ENCODE data around the gene MAPKBP1. TPM values are rescaled to one million over a fixed set of nuclear protein-coding genes. Genes with fewer than 3 reads are reported as not detected.

The MAPKBP1 gene
- total and polyA plus RNA-seq, 8 donors, result 8.8 to 41.5 (median 16.8) TPM

DNA sequence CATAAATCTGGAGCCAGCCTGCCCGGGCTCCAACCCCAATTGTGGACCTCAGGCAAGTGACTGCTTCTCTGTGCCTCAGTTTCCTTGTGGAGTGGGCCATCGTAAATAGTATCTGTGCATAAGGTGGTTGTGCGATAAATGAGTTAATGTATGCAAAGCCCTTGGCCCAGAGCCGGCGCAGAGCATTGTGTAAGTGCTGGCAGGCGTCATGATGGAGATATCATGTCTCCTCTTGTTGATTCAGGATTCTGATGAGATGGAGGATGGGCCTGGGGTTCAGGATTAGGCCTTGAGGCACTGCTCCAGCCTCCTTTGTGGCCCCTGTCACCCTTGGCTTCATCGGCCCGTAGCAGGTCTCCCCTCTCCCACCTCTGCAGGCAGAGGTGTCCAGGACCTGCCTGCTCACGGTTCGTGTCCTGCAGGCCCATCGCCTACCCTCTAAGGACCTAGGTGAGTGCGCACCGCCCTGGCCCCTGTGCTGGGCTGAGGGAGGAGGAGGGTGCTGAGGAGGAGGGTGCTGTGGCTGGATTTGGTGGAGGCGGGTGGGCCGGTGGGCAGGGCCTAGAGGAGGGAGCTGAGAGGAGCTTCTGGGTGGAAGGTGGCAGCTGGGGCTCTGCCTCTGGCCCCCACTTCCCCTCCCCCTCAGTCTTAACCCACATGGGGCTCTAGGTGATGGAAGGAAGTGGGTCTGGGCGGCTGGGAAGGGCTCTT, 65.7 kb downstream of the MAPKBP1 start:
- Histone ChIP-seq H3K27ac (no peak overlapping the region), H3K4me3 (no peak overlapping the region)
- 90 to 97% (median 94%) methylated on average over 13 to 16 of the region's 16 CpGs for WGBS, 5 donors

GRCh38 chr15:41840673-41841072, 66.4 kb downstream of the MAPKBP1 start:
- H3K36me3 ChIP-seq, result peaks cover 30 to 79% (median 74%) of the 10 kb centered on the region in 4 donors
- peaks cover 0 to 15% (median 11%) of the 10 kb centered on the region in 4 donors for H3K4me1 ChIP-seq
- H3K4me3 ChIP-seq, result no peak overlapping the region
- no peak for DNase-seq
- no peaks in the 10 kb centered on the region for H3K27me3 ChIP-seq
- no peak overlapping the region for H3K27ac ChIP-seq
- no peaks in the 10 kb centered on the region for H3K9me3 ChIP-seq
- 93 to 98% (median 96%) methylated on average over 15 of the region's 15 CpGs for WGBS, 5 donors
- intact Hi-C loops (cut with DNase I; ENCODE audit: low total_unique reads), result no loop called here
- TF ChIP-seq POLR2AphosphoS5 (IDR thresholded peaks at IDR 0.05) (no peak), POLR2A (IDR thresholded peaks at IDR 0.05) (no peak), CTCF (IDR thresholded peaks at IDR 0.05) (no peak), EP300 (IDR thresholded peaks at IDR 0.05) (no peak)

More for the DNA sequence above, 65.7 kb downstream of the MAPKBP1 start:
- no peak for TF ChIP-seq POLR2A (IDR thresholded peaks at IDR 0.05)
- TF ChIP-seq POLR2AphosphoS5 (IDR thresholded peaks at IDR 0.05), result no peak
- no peak for TF ChIP-seq EP300 (IDR thresholded peaks at IDR 0.05)
- no peak for TF ChIP-seq CTCF (IDR thresholded peaks at IDR 0.05)
- intact Hi-C loops (cut with DNase I; ENCODE audit: low total_unique reads), result no loop called here
- DNase-seq, result no peak
- no peaks in the 10 kb centered on the region for H3K9me3 ChIP-seq
- H3K27me3 ChIP-seq, result no peaks in the 10 kb centered on the region
- H3K4me1 ChIP-seq, result peaks cover 0 to 15% (median 11%) of the 10 kb centered on the region in 4 donors
- peaks cover 24 to 79% (median 74%) of the 10 kb centered on the region in 4 donors for H3K36me3 ChIP-seq

GRCh38 chr15:41841131-41841530, 66.8 kb downstream of the MAPKBP1 start:
- TF ChIP-seq POLR2AphosphoS5 (IDR thresholded peaks at IDR 0.05) (no peak), EP300 (IDR thresholded peaks at IDR 0.05) (no peak), CTCF (IDR thresholded peaks at IDR 0.05) (no peak), POLR2A (IDR thresholded peaks at IDR 0.05) (no peak)
- H3K4me1 ChIP-seq, result peaks cover 0 to 15% (median 11%) of the 10 kb centered on the region in 4 donors
- 90 to 94% (median 91%) methylated on average over 4 to 10 of the region's 10 CpGs for WGBS, 5 donors
- no peak overlapping the region for H3K27ac ChIP-seq
- no peaks in the 10 kb centered on the region for H3K9me3 ChIP-seq
- no peak for DNase-seq
- no peaks in the 10 kb centered on the region for H3K27me3 ChIP-seq
- peaks cover 34 to 79% (median 75%) of the 10 kb centered on the region in 4 donors for H3K36me3 ChIP-seq
- no peak overlapping the region for H3K4me3 ChIP-seq
- intact Hi-C loops (cut with DNase I; ENCODE audit: low total_unique reads), result no loop called here

- H3K4me1 ChIP-seq, result peaks cover 0 to 15% (median 11%) of the 10 kb centered on the region in 4 donors
- DNase-seq, result no peak
- WGBS, 5 donors, result 62 to 81% (median 69%) methylated on average over 9 to 12 of the region's 12 CpGs
- no peak for TF ChIP-seq POLR2AphosphoS5 (IDR thresholded peaks at IDR 0.05)
- TF ChIP-seq POLR2A (IDR thresholded peaks at IDR 0.05), result no peak
- TF ChIP-seq EP300 (IDR thresholded peaks at IDR 0.05), result no peak
- TF ChIP-seq CTCF (IDR thresholded peaks at IDR 0.05), result no peak
- peaks cover 45 to 79% (median 76%) of the 10 kb centered on the region in 4 donors for H3K36me3 ChIP-seq
- H3K4me3 ChIP-seq, result no peak overlapping the region
- no peaks in the 10 kb centered on the region for H3K9me3 ChIP-seq
- H3K27ac ChIP-seq, result no peak overlapping the region
- intact Hi-C loops (cut with DNase I; ENCODE audit: low total_unique reads), result no loop called here
- no peaks in the 10 kb centered on the region for H3K27me3 ChIP-seq
These were observed 67.9 kb downstream of the MAPKBP1 start for GRCh38 chr15:41842229-41842628.
